GM19324 (cell line): Measurements from ENCODE around the gene NBPF6.
"Not testable (repeated sequence)": the region's sequence is repeated elsewhere in the genome, so short reads cannot be mapped to it uniquely, and the experiment has no call there.

Experiments used
- ATAC-seq: cut with Tn5 transposase; IDR thresholded peaks from one replicate; pipeline ENCODE4 v1.9.1; 2021; ENCODE audit warnings: mild to moderate bottlenecking, moderate library complexity; ENCODE audit not compliant: unreplicated experiment, low FRiP score

Gene NBPF6

GRCh38 chr1:108450043-108450442, at the start of gene NBPF6:
Gene NBPF6 (plus strand): TSS chr1:108450343. CDS start chr1:108450602, 259 bp downstream.
- ATAC-seq: not testable (repeated sequence)

- not testable (repeated sequence) for ATAC-seq
Observed at GRCh38 chr1:108411098-108411833, 38.9 kb upstream of the NBPF6 start.

GRCh38 chr1:108420129-108420528, 30.0 kb upstream of the NBPF6 start:
- ATAC-seq: not testable (repeated sequence)

- ATAC-seq: not testable (repeated sequence)
Observed at GRCh38 chr1:108421061-108421916, 28.9 kb upstream of the NBPF6 start.

- ATAC-seq: not testable (repeated sequence)
Observed at GRCh38 chr1:108426877-108427276, 23.3 kb upstream of the NBPF6 start.

GRCh38 chr1:108432002-108432401, 18.1 kb upstream of the NBPF6 start:
- not testable (repeated sequence) for ATAC-seq

GRCh38 chr1:108433404-108433803, 16.7 kb upstream of the NBPF6 start:
- ATAC-seq: not testable (repeated sequence)

- ATAC-seq: not testable (repeated sequence)
Observed at GRCh38 chr1:108438536-108438935, 11.6 kb upstream of the NBPF6 start.

- not testable (repeated sequence) for ATAC-seq
Observed at GRCh38 chr1:108454521-108454920, 4.4 kb downstream of the NBPF6 start.

GRCh38 chr1:108458661-108459060, 8.5 kb downstream of the NBPF6 start:
- ATAC-seq: not testable (repeated sequence)

GRCh38 chr1:108461758-108462157, 11.6 kb downstream of the NBPF6 start:
- ATAC-seq: not testable (repeated sequence)

- ATAC-seq: not testable (repeated sequence)
Observed at GRCh38 chr1:108463962-108464361, 13.8 kb downstream of the NBPF6 start.

- not testable (repeated sequence) for ATAC-seq
Observed at GRCh38 chr1:108466166-108466565, 16.0 kb downstream of the NBPF6 start.

- ATAC-seq: not testable (repeated sequence)
Observed at GRCh38 chr1:108467155-108467554, 17.0 kb downstream of the NBPF6 start.

GRCh38 chr1:108470750-108471149, 20.6 kb downstream of the NBPF6 start:
- ATAC-seq: not testable (repeated sequence)

GRCh38 chr1:108474516-108474915, 24.4 kb downstream of the NBPF6 start:
- not testable (repeated sequence) for ATAC-seq

GRCh38 chr1:108478429-108479015, 28.4 kb downstream of the NBPF6 start:
- no peak for ATAC-seq

- no peak for ATAC-seq
Observed at GRCh38 chr1:108482708-108483107, 32.6 kb downstream of the NBPF6 start.

- ATAC-seq: not testable (repeated sequence)
Observed at GRCh38 chr1:108485990-108486389, 35.8 kb downstream of the NBPF6 start.

GRCh38 chr1:108486707-108487106, 36.6 kb downstream of the NBPF6 start:
- ATAC-seq: not testable (repeated sequence)

- ATAC-seq: not testable (repeated sequence)
Observed at GRCh38 chr1:108495008-108495407, 44.9 kb downstream of the NBPF6 start.
